ENCODE data around the gene SLC25A22.

SLC25A22 gene

GRCh38 chr11:745428-745827 lies 52.7 kb downstream of the SLC25A22 start:
- no peak for DNase-seq

DNA sequence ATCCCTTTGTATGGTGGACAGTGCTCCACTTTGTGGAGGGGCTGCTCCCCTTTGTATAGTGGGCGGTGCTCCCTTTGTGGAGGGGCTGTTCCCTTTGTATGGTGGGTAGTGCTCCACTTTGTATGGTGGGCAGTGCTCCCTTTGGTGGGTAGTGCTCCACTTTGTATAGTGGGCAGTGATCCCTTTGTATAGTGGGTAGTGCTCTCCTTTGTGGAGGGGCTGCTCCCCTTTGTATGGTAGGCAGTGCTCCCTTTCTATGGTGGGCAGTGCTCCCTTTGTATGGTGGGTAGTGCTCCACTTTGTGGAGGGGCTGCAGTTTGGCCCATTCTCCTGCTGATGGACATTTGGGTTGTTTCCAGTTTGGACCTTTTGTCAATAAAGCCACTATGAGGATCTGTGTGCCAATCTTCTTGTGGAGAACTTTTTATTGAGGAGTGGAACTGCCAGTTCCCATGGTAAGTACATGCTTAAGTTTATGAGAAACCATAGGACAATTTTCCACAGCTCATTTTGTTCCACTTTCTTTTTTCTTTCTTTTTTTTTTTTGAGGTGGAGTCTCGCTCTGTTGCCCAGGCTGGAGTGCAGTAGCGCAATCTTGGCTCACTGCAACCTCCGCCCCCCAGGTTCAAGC lies 55.4 kb downstream of the SLC25A22 start:
- DNase-seq = no peak

GRCh38 chr11:742156-742546 lies 55.9 kb downstream of the SLC25A22 start:
- DNase-seq = no peak

All from inflammatory macrophage (primary cell).